IPS-18a (cell line): ENCODE data around the gene SNUPN.

Experiments used
- H3K27ac ChIP-seq: one replicate; pipeline ENCODE4 v1.5.1; 2013; ENCODE audit warnings: low read length
- H3K27me3 ChIP-seq: one replicate; pipeline ENCODE4 v1.6.1; 2013; ENCODE audit warnings: mild to moderate bottlenecking, low read length; ENCODE audit not compliant: control insufficient read depth, insufficient read depth
- H3K36me3 ChIP-seq: one replicate; pipeline ENCODE4 v1.6.1; 2013; ENCODE audit warnings: low read depth, low read length; ENCODE audit not compliant: control insufficient read depth
- H3K4me1 ChIP-seq: one replicate; pipeline ENCODE4 v1.6.1; 2013; ENCODE audit warnings: low read depth, low read length; ENCODE audit not compliant: control insufficient read depth
- H3K4me3 ChIP-seq: one replicate; pipeline ENCODE4 v1.5.1; 2013; ENCODE audit warnings: low read length
- H3K9ac ChIP-seq: one replicate; pipeline ENCODE4 v1.6.1; 2013; ENCODE audit warnings: mild to moderate bottlenecking, low read length, moderate library complexity
- H3K9me3 ChIP-seq: one replicate; pipeline ENCODE4 v1.6.1; 2013; ENCODE audit warnings: low read depth, low read length; ENCODE audit not compliant: control insufficient read depth

The SNUPN gene

GRCh38 chr15:75662823-75663519 lies 37.4 kb upstream of the SNUPN start:
- H3K9ac ChIP-seq: no peak overlapping the region
- no peaks in the 10 kb centered on the region for H3K4me1 ChIP-seq

GRCh38 chr15:75661756-75662140 lies 36.2 kb upstream of the SNUPN start:
- peaks cover 9% of the 10 kb centered on the region for H3K36me3 ChIP-seq
- H3K9ac ChIP-seq: no peak overlapping the region
- H3K4me3 ChIP-seq: no peak overlapping the region
- H3K4me1 ChIP-seq: no peaks in the 10 kb centered on the region
- no peaks in the 10 kb centered on the region for H3K27me3 ChIP-seq
- no peak overlapping the region for H3K27ac ChIP-seq
- no peaks in the 10 kb centered on the region for H3K9me3 ChIP-seq

More at GRCh38 chr15:75662823-75663519, 37.4 kb upstream of the SNUPN start:
- Histone ChIP-seq H3K4me3 (no peak overlapping the region), H3K9me3 (no peaks in the 10 kb centered on the region), H3K36me3 (peaks cover 1% of the 10 kb centered on the region), H3K27me3 (no peaks in the 10 kb centered on the region), H3K27ac (no peak overlapping the region)

GRCh38 chr15:75661100-75661755 lies 35.7 kb upstream of the SNUPN start:
- no peaks in the 10 kb centered on the region for H3K27me3 ChIP-seq
- no peaks in the 10 kb centered on the region for H3K9me3 ChIP-seq
- H3K9ac ChIP-seq: no peak overlapping the region
- H3K4me1 ChIP-seq: no peaks in the 10 kb centered on the region
- peaks cover 9% of the 10 kb centered on the region for H3K36me3 ChIP-seq
- no peak overlapping the region for H3K27ac ChIP-seq
- no peak overlapping the region for H3K4me3 ChIP-seq

- Histone ChIP-seq H3K9me3 (no peaks in the 10 kb centered on the region), H3K36me3 (peaks cover 9% of the 10 kb centered on the region), H3K9ac (no peak overlapping the region), H3K4me3 (no peak overlapping the region), H3K27ac (no peak overlapping the region), H3K27me3 (no peaks in the 10 kb centered on the region), H3K4me1 (no peaks in the 10 kb centered on the region)
These were observed 34.6 kb upstream of the SNUPN start for GRCh38 chr15:75659928-75660645.

- Histone ChIP-seq H3K9me3 (no peaks in the 10 kb centered on the region), H3K9ac (no peak overlapping the region), H3K4me3 (no peak overlapping the region), H3K27ac (no peak overlapping the region), H3K27me3 (no peaks in the 10 kb centered on the region), H3K36me3 (peaks cover 9% of the 10 kb centered on the region), H3K4me1 (no peaks in the 10 kb centered on the region)
These were observed 33.7 kb upstream of the SNUPN start for GRCh38 chr15:75659141-75659771.

- Histone ChIP-seq H3K4me1 (no peaks in the 10 kb centered on the region), H3K9me3 (no peaks in the 10 kb centered on the region), H3K36me3 (peaks cover 9% of the 10 kb centered on the region), H3K27me3 (no peaks in the 10 kb centered on the region), H3K9ac (no peak overlapping the region), H3K27ac (no peak overlapping the region), H3K4me3 (no peak overlapping the region)
These were observed 31.3 kb upstream of the SNUPN start for GRCh38 chr15:75656813-75657212.

- no peak overlapping the region for H3K9ac ChIP-seq
- no peaks in the 10 kb centered on the region for H3K27me3 ChIP-seq
- peaks cover 9% of the 10 kb centered on the region for H3K36me3 ChIP-seq
- H3K4me3 ChIP-seq: no peak overlapping the region
- no peaks in the 10 kb centered on the region for H3K4me1 ChIP-seq
- H3K9me3 ChIP-seq: no peaks in the 10 kb centered on the region
- no peak overlapping the region for H3K27ac ChIP-seq
These were observed 30.8 kb upstream of the SNUPN start for GRCh38 chr15:75656331-75656730.

GRCh38 chr15:75655931-75656330 lies 30.4 kb upstream of the SNUPN start:
- no peaks in the 10 kb centered on the region for H3K27me3 ChIP-seq
- H3K27ac ChIP-seq: no peak overlapping the region
- H3K36me3 ChIP-seq: peaks cover 9% of the 10 kb centered on the region
- no peaks in the 10 kb centered on the region for H3K9me3 ChIP-seq
- H3K4me1 ChIP-seq: no peaks in the 10 kb centered on the region
- H3K4me3 ChIP-seq: no peak overlapping the region
- no peak overlapping the region for H3K9ac ChIP-seq

GRCh38 chr15:75654201-75654907 lies 28.8 kb upstream of the SNUPN start:
- Histone ChIP-seq H3K36me3 (peaks cover 12% of the 10 kb centered on the region), H3K27me3 (no peaks in the 10 kb centered on the region), H3K9me3 (no peaks in the 10 kb centered on the region), H3K4me3 (no peak overlapping the region), H3K9ac (no peak overlapping the region), H3K4me1 (peaks cover 3% of the 10 kb centered on the region), H3K27ac (no peak overlapping the region)

GRCh38 chr15:75653347-75653913 lies 27.9 kb upstream of the SNUPN start:
- Histone ChIP-seq H3K4me1 (peaks cover 11% of the 10 kb centered on the region), H3K9ac (no peak overlapping the region), H3K27me3 (no peaks in the 10 kb centered on the region), H3K27ac (no peak overlapping the region), H3K4me3 (no peak overlapping the region), H3K9me3 (no peaks in the 10 kb centered on the region), H3K36me3 (peaks cover 12% of the 10 kb centered on the region)
